Astrocyte of the cerebellum (primary cell): Measurements from ENCODE around the gene SPRY2.

Experiments
- DNase-seq: peaks from one replicate; pipeline ENCODE4 v3.0.0-alpha.2; 2011; ENCODE audit warnings: low read depth
- H3K4me3 ChIP-seq: 2 replicates; pipeline ENCODE4 v1.5.1; 2011; ENCODE audit warnings: mild to moderate bottlenecking, low read depth, low read length, moderate library complexity
- CTCF ChIP-seq: IDR thresholded peaks from 2 replicates; pipeline ENCODE4 v1.5.1; 2012; ENCODE audit warnings: low read length, low read depth, moderate library complexity, mild to moderate bottlenecking; ENCODE audit errors: missing control alignments
- in situ Hi-C: cut with HindIII; loops from 2 replicates; pipeline ENCODE4 v1.10.0; 2017; ENCODE audit warnings: low sequenced_read_pairs

The SPRY2 gene

DNA sequence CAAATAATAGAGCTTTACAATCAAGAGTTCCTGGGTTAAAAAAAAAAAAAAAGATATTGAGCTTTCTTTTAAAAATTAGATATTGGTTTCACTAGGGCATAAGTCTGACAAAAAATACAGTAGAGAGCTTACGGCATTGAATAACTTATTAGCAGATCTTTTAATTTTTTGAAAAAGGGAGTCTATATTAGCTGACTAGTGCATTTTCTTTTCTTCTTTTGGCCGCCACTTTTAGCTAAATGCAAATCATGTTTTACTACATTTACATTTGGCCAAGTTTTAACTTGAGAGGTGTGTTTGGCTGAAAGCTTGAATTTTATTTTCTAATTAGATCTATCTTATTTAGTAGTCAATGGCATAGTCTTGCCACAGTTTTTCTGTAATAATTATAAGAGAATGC, 43.4 kb downstream of the SPRY2 start:
- in situ Hi-C loops, result no loop called here

GRCh38 chr13:80297094-80297493, 43.8 kb downstream of the SPRY2 start:
- no peak for DNase-seq
- no peak overlapping the region for H3K4me3 ChIP-seq
- in situ Hi-C loops, result no loop called here
- no peak for TF ChIP-seq CTCF

More for the DNA sequence above, 43.4 kb downstream of the SPRY2 start:
- no peak overlapping the region for H3K4me3 ChIP-seq
- TF ChIP-seq CTCF, result no peak
- DNase-seq, result no peak

GRCh38 chr13:80296638-80297037, 44.3 kb downstream of the SPRY2 start:
- no peak overlapping the region for H3K4me3 ChIP-seq
- no peak for DNase-seq
- TF ChIP-seq CTCF, result no peak
- in situ Hi-C loops, result no loop called here

GRCh38 chr13:80290591-80290990, 50.3 kb downstream of the SPRY2 start:
- in situ Hi-C loops, result no loop called here

More at GRCh38 chr13:80290591-80290990, 50.3 kb downstream of the SPRY2 start:
- no peak for DNase-seq
- no peak overlapping the region for H3K4me3 ChIP-seq
- no peak for TF ChIP-seq CTCF
